Panc1 (cell line): ENCODE data around the gene CFDP1.

Source experiments
- CTCF ChIP-seq: fragments of 450-650 bp; IDR thresholded peaks from 2 replicates; pipeline ENCODE4 v1.5.1; 2017; ENCODE audit warnings: mild to moderate bottlenecking
- POLR2AphosphoS5 ChIP-seq: IDR thresholded peaks from 2 replicates; pipeline ENCODE4 v1.6.1; 2012; ENCODE audit warnings: mild to moderate bottlenecking, low read depth, low read length, moderate library complexity
- SIN3A ChIP-seq: IDR thresholded peaks from 2 replicates; pipeline ENCODE4 v1.6.1; 2012; ENCODE audit warnings: low read depth, mild to moderate bottlenecking, low read length, moderate library complexity, borderline replicate concordance; ENCODE audit not compliant: insufficient read depth
- TCF7L2 ChIP-seq: IDR thresholded peaks from 2 replicates; pipeline ENCODE4 v1.6.1; 2011; ENCODE audit warnings: mild to moderate bottlenecking, low read depth, low read length, inconsistent platforms
- TF ChIP-seq, protein P1 (sequence below), 2 experiments: IDR thresholded peaks; 2 replicates each; pipeline ENCODE4 v1.6.1; 2011 to 2012; ENCODE audit warnings: low read depth in 2 of 2, control low read depth in 1 of 2, low read length in 1 of 2, mild to moderate bottlenecking in 1 of 2, moderate library complexity in 1 of 2; ENCODE audit not compliant: insufficient read depth in 1 of 2

DNA sequence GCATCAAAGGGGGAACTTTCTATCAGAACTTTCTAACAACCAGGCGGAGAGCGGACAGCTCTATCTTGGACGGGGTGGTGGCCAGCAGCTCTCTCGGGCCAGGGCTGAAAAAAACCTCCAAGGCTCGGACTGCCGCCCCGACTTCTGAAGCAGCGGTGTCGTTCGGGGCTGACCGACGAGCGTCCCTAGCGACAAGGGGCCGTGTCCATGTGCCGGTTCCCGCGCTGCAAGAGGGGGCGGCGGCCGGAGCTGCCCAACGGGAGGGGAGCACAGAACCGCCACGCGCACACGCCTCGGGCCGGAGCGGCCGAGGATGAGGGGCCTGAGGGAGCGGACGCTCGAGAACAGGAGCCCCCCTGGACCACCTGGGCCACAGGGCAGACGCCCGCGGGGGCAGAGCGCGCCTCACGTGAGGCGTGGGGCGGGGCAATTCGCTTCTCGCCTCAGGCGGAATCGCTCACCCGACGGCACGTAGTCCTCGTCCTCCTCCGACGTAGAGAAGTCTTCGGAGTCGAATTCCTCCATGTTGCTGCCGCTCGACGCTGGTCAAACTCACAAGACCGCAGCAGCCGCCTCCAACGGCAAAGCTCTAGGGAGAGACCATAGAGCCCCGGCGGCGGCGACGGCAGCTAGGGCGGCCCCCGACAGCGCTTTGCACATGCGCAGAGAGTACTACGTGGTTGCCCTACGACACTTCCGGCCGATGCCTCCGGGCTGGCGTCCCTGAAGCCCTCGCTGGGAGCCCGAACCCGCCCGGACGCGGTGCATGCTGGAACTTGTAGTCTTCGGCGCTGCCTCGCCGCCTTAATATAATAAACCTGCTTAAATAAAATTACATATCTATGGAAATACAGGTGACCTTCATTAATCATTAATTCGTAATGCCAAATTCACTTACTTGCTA lies at the start of gene CFDP1:
- TF ChIP-seq CTCF (no peak), POLR2AphosphoS5 (peak; percentile 71; the same call in 1 of the 2 replicates), SIN3A (peak; percentile 92; the same call in 1 of the 2 replicates), TCF7L2 (no peak)
- TF ChIP-seq, protein P1, sequence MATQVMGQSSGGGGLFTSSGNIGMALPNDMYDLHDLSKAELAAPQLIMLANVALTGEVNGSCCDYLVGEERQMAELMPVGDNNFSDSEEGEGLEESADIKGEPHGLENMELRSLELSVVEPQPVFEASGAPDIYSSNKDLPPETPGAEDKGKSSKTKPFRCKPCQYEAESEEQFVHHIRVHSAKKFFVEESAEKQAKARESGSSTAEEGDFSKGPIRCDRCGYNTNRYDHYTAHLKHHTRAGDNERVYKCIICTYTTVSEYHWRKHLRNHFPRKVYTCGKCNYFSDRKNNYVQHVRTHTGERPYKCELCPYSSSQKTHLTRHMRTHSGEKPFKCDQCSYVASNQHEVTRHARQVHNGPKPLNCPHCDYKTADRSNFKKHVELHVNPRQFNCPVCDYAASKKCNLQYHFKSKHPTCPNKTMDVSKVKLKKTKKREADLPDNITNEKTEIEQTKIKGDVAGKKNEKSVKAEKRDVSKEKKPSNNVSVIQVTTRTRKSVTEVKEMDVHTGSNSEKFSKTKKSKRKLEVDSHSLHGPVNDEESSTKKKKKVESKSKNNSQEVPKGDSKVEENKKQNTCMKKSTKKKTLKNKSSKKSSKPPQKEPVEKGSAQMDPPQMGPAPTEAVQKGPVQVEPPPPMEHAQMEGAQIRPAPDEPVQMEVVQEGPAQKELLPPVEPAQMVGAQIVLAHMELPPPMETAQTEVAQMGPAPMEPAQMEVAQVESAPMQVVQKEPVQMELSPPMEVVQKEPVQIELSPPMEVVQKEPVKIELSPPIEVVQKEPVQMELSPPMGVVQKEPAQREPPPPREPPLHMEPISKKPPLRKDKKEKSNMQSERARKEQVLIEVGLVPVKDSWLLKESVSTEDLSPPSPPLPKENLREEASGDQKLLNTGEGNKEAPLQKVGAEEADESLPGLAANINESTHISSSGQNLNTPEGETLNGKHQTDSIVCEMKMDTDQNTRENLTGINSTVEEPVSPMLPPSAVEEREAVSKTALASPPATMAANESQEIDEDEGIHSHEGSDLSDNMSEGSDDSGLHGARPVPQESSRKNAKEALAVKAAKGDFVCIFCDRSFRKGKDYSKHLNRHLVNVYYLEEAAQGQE (IDR thresholded peaks at IDR 0.05; ENCODE audit: insufficient read depth in 1 of 2, low read depth in 2 of 2, low read length in 1 of 2), result no peak
